GM20000 (cell line): Measurements from ENCODE around the gene CLEC10A.
"Not testable (repeated sequence)": the region's sequence is repeated elsewhere in the genome, so short reads cannot be mapped to it uniquely, and the experiment has no call there.

ENCODE experiments used
- DNase-seq: peaks from one replicate; pipeline ENCODE4 v3.0.0; 2012; ENCODE audit warnings: low spot score
- CTCF ChIP-seq: IDR thresholded peaks from 2 replicates; pipeline ENCODE4 v1.5.1; 2012; ENCODE audit warnings: mild to moderate bottlenecking, control low read depth; ENCODE audit errors: extremely low read depth, missing control alignments

CLEC10A gene

DNA sequence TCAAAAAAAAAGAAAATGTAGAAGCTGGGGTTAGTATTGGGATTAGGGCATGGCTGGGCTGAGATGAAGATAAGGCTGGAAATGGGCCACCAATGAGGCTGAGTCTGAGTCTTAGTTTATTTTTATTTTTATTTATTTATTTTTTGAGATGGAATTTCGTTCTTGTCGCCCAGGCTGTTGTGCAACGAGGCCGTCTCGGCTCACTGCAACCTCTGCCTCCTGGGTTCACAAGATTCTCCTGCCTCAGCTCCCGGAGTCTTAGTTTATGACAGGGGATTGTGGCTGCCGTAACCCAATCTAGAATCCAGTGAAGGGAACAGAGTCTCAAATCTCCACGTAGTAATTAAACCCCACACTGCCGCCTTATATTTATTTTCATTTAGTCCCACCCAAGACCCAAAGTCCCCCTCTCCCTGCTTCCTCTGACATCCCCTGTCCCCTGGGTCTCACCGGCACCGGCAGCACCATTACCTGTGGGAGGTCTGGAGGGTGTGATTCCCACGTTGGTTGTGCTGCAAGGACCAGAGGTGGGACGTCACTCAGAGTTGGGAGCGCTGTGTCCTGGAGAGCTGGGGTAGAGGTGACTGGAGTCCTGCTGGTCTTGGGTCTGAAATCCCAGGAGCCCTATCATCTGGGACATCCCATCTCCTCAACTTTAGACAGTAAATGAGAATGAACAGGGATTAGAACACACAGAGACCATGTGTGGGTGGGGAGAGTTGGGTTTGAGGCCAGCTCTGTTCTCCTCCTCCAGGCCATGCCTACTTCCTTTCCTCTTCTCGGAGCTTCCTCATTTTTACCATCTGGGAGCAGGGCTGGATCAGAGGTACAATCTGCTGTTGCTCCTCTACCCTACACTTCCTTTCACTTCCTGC is at the start of gene CLEC10A:
CLEC10A (minus strand) TSS at position 671 of the 875 bp plus-strand sequence. CDS start 1,439 bp downstream, outside the sequence.
- no peak for DNase-seq
- no peak for TF ChIP-seq CTCF

- TF ChIP-seq CTCF: no peak
- no peak for DNase-seq
Measured at GRCh38 chr17:7129311-7129710, 49.3 kb upstream of the CLEC10A start.

GRCh38 chr17:7128160-7128559 is 48.1 kb upstream of the CLEC10A start:
- no peak for TF ChIP-seq CTCF
- DNase-seq: no peak

DNA sequence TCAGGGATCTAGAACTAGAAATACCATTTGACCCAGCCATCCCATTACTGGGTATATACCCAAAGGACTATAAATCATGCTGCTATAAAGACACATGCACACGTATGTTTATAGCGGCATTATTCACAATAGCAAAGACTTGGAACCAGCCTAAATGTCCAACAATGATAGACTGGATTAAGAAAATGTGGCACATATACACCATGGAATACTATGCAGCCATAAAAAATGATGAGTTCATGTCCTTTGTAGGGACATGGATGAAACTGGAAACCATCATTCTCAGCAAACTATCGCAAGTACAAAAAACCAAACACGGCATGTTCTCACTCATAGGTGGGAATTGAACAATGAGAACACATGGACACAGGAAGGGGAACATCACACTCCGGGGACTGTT is 47.5 kb upstream of the CLEC10A start:
- DNase-seq: not testable (repeated sequence)

- DNase-seq: not testable (repeated sequence)
Measured at GRCh38 chr17:7126386-7126785, 46.3 kb upstream of the CLEC10A start.

GRCh38 chr17:7124923-7125322 is 44.9 kb upstream of the CLEC10A start:
- no peak for DNase-seq
- no peak for TF ChIP-seq CTCF

GRCh38 chr17:7123844-7124243 is 43.8 kb upstream of the CLEC10A start:
- DNase-seq: no peak
- TF ChIP-seq CTCF: no peak

DNA sequence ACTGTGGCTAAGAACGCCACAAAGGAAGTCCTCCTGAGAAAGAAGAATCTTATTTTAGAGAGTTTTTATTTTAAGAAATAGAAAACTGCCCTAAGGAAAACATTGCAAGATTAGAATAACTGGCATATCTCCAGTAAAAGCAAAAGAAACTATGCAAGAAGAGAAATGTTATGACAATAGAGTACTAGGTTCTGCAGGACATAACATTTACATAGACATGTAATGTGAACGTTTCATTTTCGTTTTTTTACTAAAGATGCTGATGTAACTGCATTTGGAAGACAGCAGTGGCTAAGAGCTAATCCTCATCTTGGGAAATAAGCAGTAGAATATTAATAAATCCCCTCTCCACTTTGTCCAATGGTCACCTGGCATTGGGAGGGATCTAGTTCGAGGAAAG is 42.3 kb upstream of the CLEC10A start:
- no peak for TF ChIP-seq CTCF
- DNase-seq: no peak

GRCh38 chr17:7120635-7121034 is 40.6 kb upstream of the CLEC10A start:
- DNase-seq: not testable (repeated sequence)
